Epithelial cell of esophagus (primary cell): ENCODE data around the gene SLC7A1.

Source experiments
- DNase-seq: peaks from one replicate; pipeline ENCODE4 v3.0.0; 2010; ENCODE audit warnings: low read depth
- H3K4me3 ChIP-seq: 2 replicates; pipeline ENCODE4 v1.5.1; 2011; ENCODE audit warnings: mild to moderate bottlenecking, low read length, control low read depth
- TF ChIP-seq, protein P1 (sequence below): IDR thresholded peaks from 2 replicates; pipeline ENCODE4 v1.5.1; 2011; ENCODE audit warnings: low read depth, mild to moderate bottlenecking, low read length, control low read depth, inconsistent platforms; ENCODE audit not compliant: insufficient read depth; ENCODE audit errors: missing control alignments

SLC7A1 gene

DNA sequence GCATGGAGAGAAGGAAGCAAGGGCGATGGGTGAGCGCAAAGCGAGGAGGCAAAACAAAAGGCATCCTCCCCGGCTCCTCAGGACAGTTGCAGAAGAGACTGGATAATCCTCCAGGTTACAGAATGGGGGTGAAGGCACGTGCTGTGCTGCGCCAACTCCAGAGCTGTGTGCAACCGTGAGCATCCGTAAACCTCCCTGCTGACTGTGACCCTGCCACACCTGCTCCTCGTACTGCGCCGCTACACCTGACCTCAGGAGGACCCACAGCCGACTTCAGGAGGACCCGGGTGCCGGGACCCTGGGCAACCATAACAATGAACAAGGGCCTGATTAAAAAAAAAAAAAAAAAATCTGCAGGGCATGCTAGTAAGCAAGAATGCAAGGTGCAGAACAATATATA, 68.7 kb downstream of the SLC7A1 start:
- H3K4me3 ChIP-seq: no peak overlapping the region
- TF ChIP-seq, protein P1, sequence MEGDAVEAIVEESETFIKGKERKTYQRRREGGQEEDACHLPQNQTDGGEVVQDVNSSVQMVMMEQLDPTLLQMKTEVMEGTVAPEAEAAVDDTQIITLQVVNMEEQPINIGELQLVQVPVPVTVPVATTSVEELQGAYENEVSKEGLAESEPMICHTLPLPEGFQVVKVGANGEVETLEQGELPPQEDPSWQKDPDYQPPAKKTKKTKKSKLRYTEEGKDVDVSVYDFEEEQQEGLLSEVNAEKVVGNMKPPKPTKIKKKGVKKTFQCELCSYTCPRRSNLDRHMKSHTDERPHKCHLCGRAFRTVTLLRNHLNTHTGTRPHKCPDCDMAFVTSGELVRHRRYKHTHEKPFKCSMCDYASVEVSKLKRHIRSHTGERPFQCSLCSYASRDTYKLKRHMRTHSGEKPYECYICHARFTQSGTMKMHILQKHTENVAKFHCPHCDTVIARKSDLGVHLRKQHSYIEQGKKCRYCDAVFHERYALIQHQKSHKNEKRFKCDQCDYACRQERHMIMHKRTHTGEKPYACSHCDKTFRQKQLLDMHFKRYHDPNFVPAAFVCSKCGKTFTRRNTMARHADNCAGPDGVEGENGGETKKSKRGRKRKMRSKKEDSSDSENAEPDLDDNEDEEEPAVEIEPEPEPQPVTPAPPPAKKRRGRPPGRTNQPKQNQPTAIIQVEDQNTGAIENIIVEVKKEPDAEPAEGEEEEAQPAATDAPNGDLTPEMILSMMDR: no peak
- no peak for DNase-seq

DNA sequence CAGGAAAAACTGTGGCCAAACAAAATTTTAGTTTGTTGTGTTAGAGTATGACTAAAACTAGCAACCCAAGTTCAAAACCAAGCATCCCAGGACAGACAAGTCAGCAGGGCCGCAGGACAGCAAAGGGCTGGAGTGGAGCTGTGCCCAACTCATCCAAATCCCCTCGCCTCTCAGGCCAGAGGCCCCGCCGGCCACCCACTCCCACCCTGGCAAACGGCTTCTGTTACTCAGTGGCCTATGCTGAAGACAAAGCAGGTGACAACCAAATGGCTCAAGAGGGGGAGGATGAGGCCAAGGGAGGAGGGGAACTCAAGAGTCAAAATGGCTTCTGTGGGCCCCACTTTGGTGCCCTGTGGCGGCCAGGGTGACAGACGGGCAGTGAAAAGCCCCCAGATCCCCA, 69.7 kb downstream of the SLC7A1 start:
- TF ChIP-seq, protein P1: no peak
- no peak overlapping the region for H3K4me3 ChIP-seq
- DNase-seq: no peak

DNA sequence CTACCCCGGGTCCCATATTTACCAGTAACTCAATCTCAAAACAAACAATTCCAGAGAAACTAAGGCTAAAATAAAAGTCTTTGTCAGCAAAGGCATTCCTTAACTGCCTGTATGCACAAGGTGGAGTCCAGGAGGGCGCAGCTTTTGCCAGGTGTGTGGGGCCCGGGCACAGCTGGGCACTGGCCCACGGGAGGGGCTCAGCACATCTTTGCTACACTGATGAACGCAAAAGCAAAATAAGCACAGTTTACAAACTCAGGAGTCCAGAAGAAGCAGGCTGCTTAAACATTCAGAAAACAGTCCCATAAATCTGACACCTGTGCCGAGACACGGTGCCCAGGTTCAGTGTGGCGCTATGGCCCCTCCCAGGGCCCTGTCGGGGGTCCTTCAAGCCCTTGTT, 70.8 kb downstream of the SLC7A1 start:
- TF ChIP-seq, protein P1: no peak
- no peak for DNase-seq
- H3K4me3 ChIP-seq: no peak overlapping the region

DNA sequence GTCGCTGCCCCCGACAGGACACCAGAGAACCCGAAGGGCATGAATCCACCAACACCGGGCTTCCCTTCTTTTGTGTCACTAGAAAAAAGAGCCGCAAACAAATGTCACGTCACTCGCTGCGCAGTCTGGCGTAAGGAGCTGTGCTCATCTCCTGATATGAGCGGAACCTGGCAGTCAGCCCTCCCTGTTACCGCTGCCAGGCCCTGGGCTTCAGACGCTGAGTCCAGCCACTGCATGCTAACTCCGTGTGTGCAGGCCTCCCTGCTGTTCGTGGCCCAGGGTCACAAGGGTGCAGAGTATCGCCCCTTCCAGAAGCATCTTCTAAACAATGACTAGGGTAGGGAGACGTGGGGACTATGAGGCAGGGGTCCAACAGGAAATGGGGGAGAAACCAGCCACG, 71.3 kb downstream of the SLC7A1 start:
- no peak for DNase-seq
- no peak overlapping the region for H3K4me3 ChIP-seq
- TF ChIP-seq, protein P1: no peak

DNA sequence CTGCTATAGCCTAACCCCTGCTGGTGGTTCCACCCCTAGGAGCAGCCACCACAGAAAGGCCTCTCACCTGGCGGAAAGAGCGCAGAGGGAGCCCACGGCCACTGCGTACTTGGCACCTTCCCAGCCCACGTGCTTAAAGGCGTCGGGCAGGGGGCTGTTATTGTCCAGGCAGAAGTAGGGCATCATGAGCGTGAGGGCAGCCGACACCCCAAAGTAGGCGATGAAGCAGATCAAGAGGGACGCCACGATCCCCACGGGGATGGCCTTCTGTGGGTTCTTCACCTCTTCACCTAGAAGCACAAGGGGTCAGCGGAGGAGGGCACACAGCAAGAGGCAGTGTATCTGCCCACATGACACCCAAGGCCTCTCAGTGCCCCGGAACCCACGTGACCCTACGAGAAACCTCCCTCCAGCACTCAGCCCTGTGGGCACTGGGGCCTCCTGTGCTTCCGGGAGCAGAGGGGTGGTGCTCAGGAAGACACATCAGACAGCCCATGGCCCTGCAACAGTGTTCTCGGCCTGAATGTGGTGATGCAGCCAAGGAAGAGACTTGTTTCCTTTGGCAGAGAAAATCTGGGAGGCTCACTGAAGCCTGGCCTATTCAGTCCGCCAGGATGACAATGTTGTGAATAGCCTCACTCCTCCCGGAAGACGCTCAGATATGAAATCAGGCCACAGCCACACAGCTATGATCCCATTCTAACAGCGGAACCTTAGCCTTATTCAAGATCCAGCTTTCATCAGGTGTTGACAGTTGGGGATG, 72.1 kb downstream of the SLC7A1 start:
- H3K4me3 ChIP-seq: no peak overlapping the region
- DNase-seq: no peak
- TF ChIP-seq, protein P1: no peak

DNA sequence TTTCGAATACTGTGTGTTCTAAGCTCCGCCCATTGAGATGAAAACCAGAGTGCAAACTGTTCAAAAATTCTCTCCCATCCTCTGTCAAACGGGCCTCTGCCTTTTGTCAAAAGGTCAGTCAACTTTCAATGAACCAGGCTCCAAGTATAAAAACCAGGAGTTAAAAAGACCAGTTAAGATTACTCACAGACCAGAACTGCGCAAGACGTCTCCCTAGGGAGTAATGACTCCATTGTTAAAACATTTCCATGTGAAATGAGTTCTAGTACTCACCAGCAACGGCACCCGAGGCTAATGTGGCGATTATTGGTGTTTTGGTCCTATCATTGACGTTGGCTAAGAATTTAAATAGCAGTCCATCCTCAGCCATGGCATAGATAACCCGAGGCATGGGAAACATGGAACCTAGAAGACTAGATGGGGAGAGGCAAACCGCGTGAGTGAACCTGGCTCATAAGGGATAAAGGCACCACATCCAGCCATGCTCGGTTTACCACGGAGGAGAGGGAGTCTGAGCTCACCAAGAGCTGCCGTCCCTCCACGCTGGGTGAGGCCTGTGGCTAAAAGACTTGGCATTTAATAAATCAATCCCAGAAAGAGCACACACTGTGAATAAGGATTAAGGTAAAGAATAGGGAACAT, 73.3 kb downstream of the SLC7A1 start:
- H3K4me3 ChIP-seq: no peak overlapping the region
- TF ChIP-seq, protein P1: no peak
- DNase-seq: no peak

DNA sequence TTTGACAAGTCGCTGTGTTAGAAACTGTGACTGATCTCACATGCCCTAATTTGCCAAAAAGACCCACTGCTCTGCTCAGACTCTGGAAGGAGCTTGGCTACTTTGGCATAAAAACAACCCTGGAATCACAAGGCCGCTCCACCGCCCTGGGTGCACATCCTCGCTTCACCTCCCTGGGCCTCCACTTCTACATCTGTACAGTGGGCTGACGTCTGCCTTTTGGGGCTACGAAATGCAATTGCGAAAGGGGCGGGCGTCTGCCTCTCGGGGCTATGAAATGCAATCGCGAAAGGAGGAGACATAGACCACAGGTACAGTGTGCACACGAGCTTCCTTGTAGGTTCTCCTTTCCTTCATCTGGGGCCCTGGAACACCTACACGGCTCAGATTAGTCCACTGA, 74.2 kb downstream of the SLC7A1 start:
- DNase-seq: no peak
- TF ChIP-seq, protein P1: no peak
- no peak overlapping the region for H3K4me3 ChIP-seq
